Measurements from ENCODE around the gene PTPRH.

- TF ChIP-seq POLR2A (IDR thresholded peaks at IDR 0.05) (no peak), CTCF (IDR thresholded peaks at IDR 0.05) (no peak), POLR2AphosphoS5 (IDR thresholded peaks at IDR 0.05; ENCODE audit: insufficient read depth in 1 of 2, low read depth in 1 of 2) (no peak)
Measured at GRCh38 chr19:55213547-55213946, 4.2 kb upstream of the PTPRH start.
